Osteoblast (primary cell): ENCODE data around the gene MRPS15. TPM values are rescaled to one million over a fixed set of nuclear protein-coding genes. Genes with fewer than 3 reads are reported as not detected.

Experiments
- DNase-seq: peaks from one replicate; pipeline ENCODE4 v3.0.0; 2011; ENCODE audit warnings: low spot score, mixed read lengths; ENCODE audit not compliant: insufficient read length; ENCODE audit errors: missing footprints
- H2AFZ ChIP-seq: 2 replicates; pipeline ENCODE4 v1.6.0; 2011; ENCODE audit warnings: mild to moderate bottlenecking, low read length
- H3K27ac ChIP-seq: 2 replicates; pipeline ENCODE4 v1.5.1; 2011; ENCODE audit warnings: mild to moderate bottlenecking, low read depth, low read length, moderate library complexity
- H3K27me3 ChIP-seq: 2 replicates; pipeline ENCODE4 v1.6.0; 2012; ENCODE audit warnings: mild to moderate bottlenecking, control low read depth, inconsistent platforms, low read length, moderate library complexity; ENCODE audit not compliant: insufficient read depth
- H3K36me3 ChIP-seq: 2 replicates; pipeline ENCODE4 v1.5.1; 2011; ENCODE audit warnings: mild to moderate bottlenecking, low read length, control low read depth, moderate library complexity; ENCODE audit not compliant: insufficient read depth
- H3K4me1 ChIP-seq: 2 replicates; pipeline ENCODE4 v1.5.1; 2011; ENCODE audit warnings: mild to moderate bottlenecking, low read length, control low read depth, moderate library complexity; ENCODE audit not compliant: insufficient read depth
- H3K4me2 ChIP-seq: 2 replicates; pipeline ENCODE4 v1.6.0; 2011; ENCODE audit warnings: mild to moderate bottlenecking, low read length; ENCODE audit not compliant: insufficient read depth
- H3K4me3 ChIP-seq: fragments of 200-600 bp; sonication (generic); 3 replicates; pipeline ENCODE4 v1.5.1; 2012; ENCODE audit warnings: mild to moderate bottlenecking, low read length, inconsistent platforms; ENCODE audit not compliant: insufficient read depth
- H3K79me2 ChIP-seq: 2 replicates; pipeline ENCODE4 v1.6.0; 2012; ENCODE audit warnings: mild to moderate bottlenecking, low read length, control low read depth, inconsistent platforms; ENCODE audit not compliant: insufficient read depth
- H3K9me3 ChIP-seq: 2 replicates; pipeline ENCODE4 v1.5.1; 2011; ENCODE audit warnings: low read depth, low read length, control low read depth
- H4K20me1 ChIP-seq: 2 replicates; pipeline ENCODE4 v1.6.0; 2012; ENCODE audit warnings: mild to moderate bottlenecking, low read length, control low read depth; ENCODE audit not compliant: insufficient read depth
- CTCF ChIP-seq: IDR thresholded peaks from 2 replicates; pipeline ENCODE4 v1.5.1; 2011; ENCODE audit warnings: mild to moderate bottlenecking, low read depth, low read length, moderate library complexity; ENCODE audit errors: extremely low read depth
- total RNA-seq: library from RNA; depleted of rRNA; stranded (reverse); fragments of >200 nt; gene quantifications from 2 replicates; pipeline ENCODE4 v1.2.3, GENCODE V29; 2012

MRPS15 gene
- total RNA-seq, 1 donor, result 77.1 TPM

GRCh38 chr1:36466370-36467026, 2.3 kb upstream of the MRPS15 start:
- Histone ChIP-seq H3K36me3 (peaks cover 9% of the 10 kb centered on the region), H2AFZ (no peak overlapping the region), H3K4me3 (no peak overlapping the region), H3K9me3 (no peaks in the 10 kb centered on the region), H4K20me1 (no peaks in the 10 kb centered on the region), H3K79me2 (peaks cover 14% of the 10 kb centered on the region), H3K27me3 (no peaks in the 10 kb centered on the region), H3K4me1 (peaks cover 13% of the 10 kb centered on the region), H3K27ac (no peak overlapping the region), H3K4me2 (no peak overlapping the region)
- no peak for TF ChIP-seq CTCF
- DNase-seq, result peak; percentile 21

GRCh38 chr1:36465731-36466369, 1.7 kb upstream of the MRPS15 start:
- Histone ChIP-seq H3K9me3 (no peaks in the 10 kb centered on the region), H3K36me3 (peaks cover 16% of the 10 kb centered on the region), H3K4me2 (no peak overlapping the region), H4K20me1 (no peaks in the 10 kb centered on the region), H3K27me3 (no peaks in the 10 kb centered on the region), H3K4me3 (no peak overlapping the region), H2AFZ (peak overlapping the region; percentile 42), H3K27ac (no peak overlapping the region), H3K79me2 (peaks cover 14% of the 10 kb centered on the region), H3K4me1 (peaks cover 13% of the 10 kb centered on the region)
- TF ChIP-seq CTCF, result no peak
- DNase-seq, result peak; percentile 82

- Histone ChIP-seq H3K9me3 (no peaks in the 10 kb centered on the region), H2AFZ (peak overlapping the region; percentile 98), H3K4me1 (peaks cover 13% of the 10 kb centered on the region), H3K27me3 (no peaks in the 10 kb centered on the region), H4K20me1 (no peaks in the 10 kb centered on the region), H3K79me2 (peaks cover 14% of the 10 kb centered on the region), H3K4me3 (peak overlapping the region; percentile 99), H3K27ac (peak overlapping the region; percentile 95), H3K36me3 (peaks cover 24% of the 10 kb centered on the region), H3K4me2 (peak overlapping the region; percentile 98)
- peak; percentile 87 for DNase-seq
- TF ChIP-seq CTCF, result no peak
Measured at GRCh38 chr1:36464605-36465393, 615 bp upstream of the MRPS15 start.

GRCh38 chr1:36463463-36463802, 751 bp downstream of the MRPS15 start:
- H4K20me1 ChIP-seq, result no peaks in the 10 kb centered on the region
- peaks cover 13% of the 10 kb centered on the region for H3K4me1 ChIP-seq
- H3K79me2 ChIP-seq, result peaks cover 14% of the 10 kb centered on the region
- peak overlapping the region; percentile 99 for H3K4me3 ChIP-seq
- H3K9me3 ChIP-seq, result no peaks in the 10 kb centered on the region
- no peak for TF ChIP-seq CTCF
- peak overlapping the region; percentile 95 for H3K27ac ChIP-seq
- peaks cover 30% of the 10 kb centered on the region for H3K36me3 ChIP-seq
- no peaks in the 10 kb centered on the region for H3K27me3 ChIP-seq
- peak overlapping the region; percentile 98 for H2AFZ ChIP-seq
- H3K4me2 ChIP-seq, result peak overlapping the region; percentile 98
- DNase-seq, result no peak
